Measurements from ENCODE around the gene ELF1.
"Not testable (repeated sequence)": the region's sequence is repeated elsewhere in the genome, so short reads cannot be mapped to it uniquely, and the experiment has no call there.

ELF1 gene

GRCh38 chr13:41042419-41042818, 23.3 kb upstream of the ELF1 start:
- DNase-seq (ENCODE audit: low read depth), result not testable (repeated sequence)

DNA sequence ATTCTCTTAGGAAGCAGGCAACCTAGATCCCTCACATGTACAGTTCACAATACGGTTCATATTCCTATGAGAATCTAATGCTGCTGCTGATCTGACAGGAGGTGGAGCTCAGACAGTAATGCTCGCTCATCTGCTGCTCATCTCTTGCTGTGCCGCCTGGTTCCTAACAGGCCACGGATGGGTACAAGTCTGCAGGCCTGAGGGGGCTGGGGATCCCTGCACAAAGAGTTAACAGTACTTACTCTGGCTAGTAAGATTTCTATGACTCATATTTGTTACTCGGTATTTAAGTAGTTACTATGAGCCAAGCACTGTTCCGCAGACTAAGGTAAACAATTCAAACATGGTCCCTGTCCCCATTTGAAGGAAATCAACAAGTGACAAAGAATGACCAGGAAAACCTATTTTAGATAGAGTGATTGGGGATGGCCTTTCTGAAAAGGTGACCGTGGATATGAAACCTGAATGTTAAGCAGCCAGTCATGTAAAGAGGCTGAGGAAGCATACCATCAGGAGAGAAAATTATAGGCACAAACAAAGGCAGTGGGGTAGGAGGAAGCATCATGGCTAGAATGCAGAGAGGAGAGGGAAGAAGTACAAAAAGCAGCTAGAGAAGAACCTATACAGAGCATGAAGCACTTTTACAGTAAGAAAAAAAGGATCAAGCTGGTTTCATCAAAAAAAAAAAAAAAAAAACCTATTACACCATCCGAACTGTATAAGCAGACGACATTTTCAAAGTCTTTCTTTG, 21.6 kb upstream of the ELF1 start:
- no peak for DNase-seq (ENCODE audit: low read depth)

- no peak for DNase-seq (ENCODE audit: low read depth)
Measured at GRCh38 chr13:41039746-41040145, 20.6 kb upstream of the ELF1 start.

GRCh38 chr13:41036557-41036956, 17.4 kb upstream of the ELF1 start:
- DNase-seq (ENCODE audit: low read depth), result not testable (repeated sequence)

DNA sequence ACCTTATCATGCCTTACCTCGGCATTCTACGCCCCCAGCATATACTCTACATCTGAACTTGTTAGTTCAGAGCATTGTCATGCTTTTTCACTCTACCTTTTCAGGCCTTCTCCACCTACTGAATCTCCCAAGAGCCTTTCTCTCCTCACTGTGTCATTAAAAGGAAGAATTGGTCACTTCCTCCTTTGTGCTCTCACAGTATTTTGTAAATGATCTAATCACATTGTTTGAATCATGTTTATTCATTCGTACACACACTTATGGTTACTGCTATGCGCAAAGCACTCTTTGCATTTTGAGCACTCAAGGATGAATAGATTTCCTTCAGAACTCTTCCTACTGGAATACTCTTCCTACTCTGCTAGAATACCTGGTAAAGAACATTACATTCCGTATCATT, 15.8 kb upstream of the ELF1 start:
- DNase-seq (ENCODE audit: low read depth), result no peak

- DNase-seq (ENCODE audit: low read depth), result no peak
Measured at GRCh38 chr13:41034382-41034781, 15.3 kb upstream of the ELF1 start.

DNA sequence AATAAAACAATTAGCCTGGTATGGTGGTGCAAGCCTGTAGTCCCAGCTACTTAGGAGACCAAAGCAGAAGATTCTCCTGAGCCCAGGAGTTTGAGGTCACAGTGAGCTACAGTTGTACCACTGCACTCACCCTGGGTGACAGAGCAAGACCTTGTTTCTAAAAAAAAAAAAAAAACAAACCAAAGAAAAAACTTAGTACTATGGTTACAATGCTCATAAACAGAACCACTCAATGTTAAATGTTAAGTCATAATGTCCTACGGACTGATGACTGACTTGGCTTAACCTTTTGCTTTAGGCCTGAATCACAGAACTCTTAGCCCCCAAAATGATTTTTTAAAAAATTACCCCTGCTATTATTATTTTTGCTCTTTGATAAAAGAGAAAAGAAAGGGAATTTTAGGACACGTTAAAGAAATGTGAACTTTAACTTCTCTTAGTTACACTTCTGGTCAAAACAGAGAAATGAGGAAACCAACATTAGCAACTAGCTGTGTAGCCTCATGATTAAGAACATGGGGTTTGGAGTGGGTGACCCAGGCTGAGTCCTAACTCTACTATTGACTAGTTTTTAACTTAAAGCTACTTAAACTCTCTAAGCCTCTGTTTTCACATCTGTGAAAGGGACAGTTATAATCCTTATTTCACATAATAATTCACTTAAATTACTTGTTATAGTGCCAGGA, 13.7 kb upstream of the ELF1 start:
- no peak for DNase-seq (ENCODE audit: low read depth)

DNA sequence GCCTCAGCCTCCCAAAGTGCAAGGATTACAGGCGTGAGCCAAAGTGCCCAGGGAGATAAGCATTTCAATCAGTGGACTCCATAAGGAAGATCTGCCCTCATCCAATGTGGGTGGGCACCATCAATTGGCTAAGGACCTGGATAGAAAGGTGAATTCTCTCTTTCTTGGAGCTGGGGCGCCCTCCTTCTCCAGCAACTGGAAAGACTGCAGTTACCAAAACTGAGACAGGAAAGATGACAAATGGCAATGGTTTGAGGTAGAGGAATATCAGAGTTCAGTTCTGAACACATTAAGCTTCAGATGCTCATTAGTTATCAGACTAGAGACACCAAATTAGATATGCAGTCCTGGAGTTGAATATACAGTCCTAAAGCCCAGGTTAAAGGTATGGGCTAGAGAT, 10.5 kb upstream of the ELF1 start:
- no peak for DNase-seq (ENCODE audit: low read depth)

DNA sequence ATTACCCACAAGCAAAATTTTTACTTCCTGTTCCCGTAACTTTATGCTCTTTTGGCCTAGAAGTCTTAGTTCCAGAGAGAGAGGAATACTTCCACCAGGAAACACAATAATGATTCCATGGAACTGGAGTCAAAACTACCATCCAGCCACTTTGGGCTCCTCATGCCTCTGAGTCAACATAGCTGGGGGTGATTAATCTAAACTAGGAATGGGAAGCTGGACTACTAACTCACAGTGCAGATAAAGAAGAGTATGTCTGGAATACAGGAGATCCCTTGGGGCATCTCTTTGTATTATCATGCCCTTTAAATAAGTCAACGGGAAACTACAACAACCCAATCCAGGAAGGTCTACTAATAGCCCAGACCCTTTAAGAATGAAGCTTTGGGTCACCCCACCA, 8.9 kb upstream of the ELF1 start:
- DNase-seq (ENCODE audit: low read depth), result no peak

- no peak for DNase-seq (ENCODE audit: low read depth)
Measured at GRCh38 chr13:41026788-41027187, 7.7 kb upstream of the ELF1 start.

GRCh38 chr13:41025518-41025917, 6.4 kb upstream of the ELF1 start:
- DNase-seq (ENCODE audit: low read depth), result no peak

DNA sequence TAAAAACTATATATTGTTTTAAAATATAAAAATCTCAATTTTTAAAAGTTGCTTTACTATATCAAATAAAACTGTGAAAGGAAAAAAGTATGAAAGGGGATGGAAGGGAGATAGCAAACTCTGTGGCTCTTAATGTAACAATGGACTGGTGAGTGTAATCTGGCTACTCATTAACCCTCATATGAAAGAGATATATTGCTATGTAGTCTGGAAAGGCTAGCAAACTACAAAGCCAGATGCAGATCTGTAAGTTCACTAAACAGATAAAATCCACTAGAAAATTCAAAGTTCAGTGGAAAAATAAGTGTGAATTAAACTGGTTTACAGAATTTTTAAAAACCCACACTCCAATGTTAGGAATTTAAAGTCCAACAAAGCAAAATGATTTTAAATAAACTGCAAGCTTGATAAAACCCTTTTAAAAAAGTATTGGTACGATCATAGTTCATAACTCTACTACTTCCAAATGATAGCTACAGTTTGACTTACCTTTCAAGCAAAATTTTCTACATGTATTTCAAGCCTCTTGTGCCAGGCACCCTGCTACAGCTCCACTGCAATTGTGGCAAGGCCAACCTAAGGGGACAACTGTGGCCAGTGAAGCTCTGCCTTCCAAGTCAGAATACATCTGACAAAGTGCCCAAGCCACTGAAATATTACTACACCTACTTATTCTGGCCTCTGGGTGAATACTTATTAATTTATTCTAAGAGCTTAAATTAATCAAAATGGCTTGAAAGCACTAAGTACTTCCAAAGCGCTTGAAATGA, 647 bp upstream of the ELF1 start:
- no peak for DNase-seq (ENCODE audit: low read depth)

GRCh38 chr13:41018602-41018948, 541 bp downstream of the ELF1 start:
- no peak for DNase-seq (ENCODE audit: low read depth)

- DNase-seq (ENCODE audit: low read depth), result no peak
Measured at GRCh38 chr13:41017817-41018601, 1.1 kb downstream of the ELF1 start.

DNA sequence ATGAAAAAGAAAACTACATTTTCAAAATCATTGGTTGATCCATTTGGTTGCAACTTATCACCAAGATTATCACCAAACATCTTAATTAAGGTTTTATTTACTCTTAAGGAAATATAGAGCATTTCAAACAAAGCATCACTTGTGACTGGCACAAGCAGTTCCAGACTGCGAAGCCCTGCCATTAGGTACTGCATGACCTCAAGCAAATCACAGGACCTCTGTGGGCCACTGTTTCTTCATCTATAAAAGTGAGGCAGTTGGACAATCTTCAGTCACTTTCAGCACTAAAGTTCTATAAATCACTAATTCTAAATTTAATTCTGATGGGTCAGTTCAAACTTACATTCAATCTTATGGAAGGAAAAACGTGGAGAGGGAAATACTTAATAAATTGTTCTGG, 2.0 kb downstream of the ELF1 start:
- no peak for DNase-seq (ENCODE audit: low read depth)

GRCh38 chr13:41015920-41016319, 3.2 kb downstream of the ELF1 start:
- no peak for DNase-seq (ENCODE audit: low read depth)

DNA sequence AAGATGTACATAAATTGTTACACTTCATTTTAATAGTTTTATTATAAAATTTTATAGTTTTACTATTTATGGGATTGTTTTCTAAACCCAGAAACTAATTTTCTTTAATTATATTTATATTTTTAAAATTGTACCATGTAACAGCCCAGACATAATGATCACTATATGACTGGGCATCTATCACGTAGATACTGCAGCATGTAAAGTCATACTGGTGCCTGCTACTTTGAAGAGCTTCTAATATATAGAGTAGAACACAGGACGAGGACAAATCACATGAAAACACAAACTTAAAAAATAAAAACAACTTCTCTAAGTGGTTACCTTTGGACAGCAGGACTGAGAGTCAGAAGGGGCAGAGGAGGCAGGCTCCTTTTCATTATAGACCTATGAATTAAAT, 5.3 kb downstream of the ELF1 start:
- DNase-seq (ENCODE audit: low read depth), result no peak

- no peak for DNase-seq (ENCODE audit: low read depth)
Measured at GRCh38 chr13:41012536-41012935, 6.6 kb downstream of the ELF1 start.

GRCh38 chr13:41011382-41011956, 7.6 kb downstream of the ELF1 start:
- DNase-seq (ENCODE audit: low read depth), result no peak

GRCh38 chr13:41008349-41008980, 10.7 kb downstream of the ELF1 start:
- no peak for DNase-seq (ENCODE audit: low read depth)

- no peak for DNase-seq (ENCODE audit: low read depth)
Measured at GRCh38 chr13:41007744-41008128, 11.4 kb downstream of the ELF1 start.
